ENCODE data around the gene USP24.
"Not testable (repeated sequence)": the region's sequence is repeated elsewhere in the genome, so short reads cannot be mapped to it uniquely, and the experiment has no call there.

Gene USP24

GRCh38 chr1:55049914-55050278 is 165.3 kb downstream of the USP24 start:
- no peak for DNase-seq

GRCh38 chr1:55049271-55049913 is 165.8 kb downstream of the USP24 start:
- no peak for DNase-seq

- DNase-seq: no peak
Measured at GRCh38 chr1:55048453-55049270, 166.5 kb downstream of the USP24 start.

GRCh38 chr1:55047611-55048010 is 167.6 kb downstream of the USP24 start:
- DNase-seq: no peak

- no peak for DNase-seq
Measured at GRCh38 chr1:55046871-55047270, 168.3 kb downstream of the USP24 start.

GRCh38 chr1:55045430-55045829 is 169.7 kb downstream of the USP24 start:
- no peak for DNase-seq

GRCh38 chr1:55044617-55045397 is 170.4 kb downstream of the USP24 start:
- no peak for DNase-seq

GRCh38 chr1:55043726-55044125 is 171.4 kb downstream of the USP24 start:
- DNase-seq: no peak

- no peak for DNase-seq
Measured at GRCh38 chr1:55043011-55043410, 172.2 kb downstream of the USP24 start.

GRCh38 chr1:55041613-55042012 is 173.6 kb downstream of the USP24 start:
- no peak for DNase-seq

GRCh38 chr1:55040933-55041494 is 174.2 kb downstream of the USP24 start:
- no peak for DNase-seq

GRCh38 chr1:55040083-55040932 is 174.9 kb downstream of the USP24 start:
- no peak for DNase-seq

- no peak for DNase-seq
Measured at GRCh38 chr1:55039342-55040082, 175.7 kb downstream of the USP24 start, which contains the start of gene PCSK9. TSS of gene PCSK9 (plus strand) at chr1:55039548. CDS start at chr1:55039838, 290 bp downstream.

GRCh38 chr1:55038974-55039341 is 176.2 kb downstream of the USP24 start:
- no peak for DNase-seq

- no peak for DNase-seq
Measured at GRCh38 chr1:55038552-55038838, 176.7 kb downstream of the USP24 start.

GRCh38 chr1:55037733-55038551 is 177.2 kb downstream of the USP24 start:
- no peak for DNase-seq

- no peak for DNase-seq
Measured at GRCh38 chr1:55035904-55036303, 179.3 kb downstream of the USP24 start.

- no peak for DNase-seq
Measured at GRCh38 chr1:55034476-55035133, 180.6 kb downstream of the USP24 start.

- DNase-seq: no peak
Measured at GRCh38 chr1:55033265-55033614, 181.9 kb downstream of the USP24 start.

- DNase-seq: not testable (repeated sequence)
Measured at GRCh38 chr1:55031098-55031497, 184.1 kb downstream of the USP24 start.

Measured in NCI-H1930 (cell line).